ENCODE data around the gene GRIK3.

The GRIK3 gene

DNA sequence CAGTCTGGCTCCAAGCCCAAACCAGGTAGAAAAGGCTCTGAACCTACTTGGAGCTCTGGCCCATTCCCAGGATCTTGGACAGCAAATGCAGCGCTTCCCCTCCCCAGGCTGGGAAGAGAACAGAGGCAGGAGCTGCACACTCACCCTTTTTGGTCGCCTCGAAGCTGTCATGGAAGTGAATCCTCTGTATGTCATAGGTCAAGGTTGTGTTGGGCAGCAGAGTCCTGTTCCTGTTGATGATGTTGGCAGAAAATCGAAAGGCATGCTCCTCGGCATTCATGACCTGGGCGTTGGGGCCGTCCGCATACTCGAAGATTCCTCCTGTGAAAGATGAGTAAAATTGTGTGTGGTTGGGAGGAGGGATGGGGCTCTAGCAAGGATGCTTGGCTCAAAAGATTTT, 143.5 kb downstream of the GRIK3 start:
- in situ Hi-C loops (cut with HindIII; ENCODE audit: low sequenced_read_pairs), result no loop called here
- no peak for DNase-seq (ENCODE audit: low read depth, low spot score)
- H3K4me3 ChIP-seq (ENCODE audit: low read depth, low read length), result no peak overlapping the region
- TF ChIP-seq, protein P1, sequence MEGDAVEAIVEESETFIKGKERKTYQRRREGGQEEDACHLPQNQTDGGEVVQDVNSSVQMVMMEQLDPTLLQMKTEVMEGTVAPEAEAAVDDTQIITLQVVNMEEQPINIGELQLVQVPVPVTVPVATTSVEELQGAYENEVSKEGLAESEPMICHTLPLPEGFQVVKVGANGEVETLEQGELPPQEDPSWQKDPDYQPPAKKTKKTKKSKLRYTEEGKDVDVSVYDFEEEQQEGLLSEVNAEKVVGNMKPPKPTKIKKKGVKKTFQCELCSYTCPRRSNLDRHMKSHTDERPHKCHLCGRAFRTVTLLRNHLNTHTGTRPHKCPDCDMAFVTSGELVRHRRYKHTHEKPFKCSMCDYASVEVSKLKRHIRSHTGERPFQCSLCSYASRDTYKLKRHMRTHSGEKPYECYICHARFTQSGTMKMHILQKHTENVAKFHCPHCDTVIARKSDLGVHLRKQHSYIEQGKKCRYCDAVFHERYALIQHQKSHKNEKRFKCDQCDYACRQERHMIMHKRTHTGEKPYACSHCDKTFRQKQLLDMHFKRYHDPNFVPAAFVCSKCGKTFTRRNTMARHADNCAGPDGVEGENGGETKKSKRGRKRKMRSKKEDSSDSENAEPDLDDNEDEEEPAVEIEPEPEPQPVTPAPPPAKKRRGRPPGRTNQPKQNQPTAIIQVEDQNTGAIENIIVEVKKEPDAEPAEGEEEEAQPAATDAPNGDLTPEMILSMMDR (IDR thresholded peaks at IDR 0.05; ENCODE audit: low read depth, low read length), result no peak

- TF ChIP-seq, protein P1 (IDR thresholded peaks at IDR 0.05; ENCODE audit: low read depth, low read length), result no peak
- H3K4me3 ChIP-seq (ENCODE audit: low read depth, low read length), result no peak overlapping the region
- no peak for DNase-seq (ENCODE audit: low read depth, low spot score)
- in situ Hi-C loops (cut with HindIII; ENCODE audit: low sequenced_read_pairs), result no loop called here
These were observed 144.7 kb downstream of the GRIK3 start for GRCh38 chr1:36889478-36890226.

GRCh38 chr1:36888811-36889477, 145.4 kb downstream of the GRIK3 start:
- no peak overlapping the region for H3K4me3 ChIP-seq (ENCODE audit: low read depth, low read length)
- TF ChIP-seq, protein P1 (IDR thresholded peaks at IDR 0.05; ENCODE audit: low read depth, low read length), result no peak
- in situ Hi-C loops (cut with HindIII; ENCODE audit: low sequenced_read_pairs), result no loop called here
- DNase-seq (ENCODE audit: low read depth, low spot score), result no peak

DNA sequence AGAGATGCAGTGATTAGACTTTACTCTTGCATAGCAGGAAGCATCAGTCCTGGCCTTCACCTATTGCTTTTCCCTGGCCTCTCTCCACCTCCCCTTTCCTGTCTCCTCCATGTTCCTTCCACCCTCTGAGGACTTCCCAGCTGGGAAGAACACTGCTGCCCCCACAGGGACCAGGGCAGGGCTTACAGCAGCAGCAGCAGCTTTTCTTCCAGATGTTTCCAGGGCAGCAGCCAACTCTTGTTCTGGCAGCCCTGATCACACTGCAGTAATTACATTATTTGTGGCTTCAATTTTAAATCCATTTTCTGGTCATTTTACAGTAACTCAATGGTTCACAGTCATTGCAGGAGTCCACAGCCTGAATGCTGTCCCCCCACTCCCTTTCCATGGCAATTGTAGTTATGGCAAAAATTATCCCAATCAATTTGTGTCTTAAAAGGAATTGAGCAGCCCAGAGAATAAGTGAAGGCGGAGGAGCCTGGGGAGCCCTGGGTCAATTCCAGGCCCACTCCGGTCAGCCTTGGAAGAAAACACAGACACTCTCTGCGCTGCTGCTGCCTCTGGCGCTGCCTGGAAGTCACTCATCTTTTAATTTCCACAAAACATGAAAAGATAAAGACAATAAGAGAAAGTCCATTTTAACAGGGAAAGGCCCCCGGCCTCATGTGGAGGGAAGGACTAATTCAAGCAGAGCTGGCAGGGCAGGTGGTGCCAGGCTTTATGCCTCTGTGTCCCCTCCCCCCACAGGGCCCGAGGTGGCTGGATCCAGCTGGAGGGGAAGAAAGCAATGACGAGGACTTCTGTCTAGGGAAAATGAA, 148.6 kb downstream of the GRIK3 start:
- no peak for DNase-seq (ENCODE audit: low read depth, low spot score)
- in situ Hi-C loops (cut with HindIII; ENCODE audit: low sequenced_read_pairs), result no loop called here
- TF ChIP-seq, protein P1 (IDR thresholded peaks at IDR 0.05; ENCODE audit: low read depth, low read length), result no peak
- H3K4me3 ChIP-seq (ENCODE audit: low read depth, low read length), result no peak overlapping the region

GRCh38 chr1:36884801-36885200, 149.5 kb downstream of the GRIK3 start:
- no peak overlapping the region for H3K4me3 ChIP-seq (ENCODE audit: low read depth, low read length)
- TF ChIP-seq, protein P1 (IDR thresholded peaks at IDR 0.05; ENCODE audit: low read depth, low read length), result no peak
- DNase-seq (ENCODE audit: low read depth, low spot score), result no peak
- in situ Hi-C loops (cut with HindIII; ENCODE audit: low sequenced_read_pairs), result no loop called here

- in situ Hi-C loops (cut with HindIII; ENCODE audit: low sequenced_read_pairs), result no loop called here
- TF ChIP-seq, protein P1 (IDR thresholded peaks at IDR 0.05; ENCODE audit: low read depth, low read length), result no peak
- no peak overlapping the region for H3K4me3 ChIP-seq (ENCODE audit: low read depth, low read length)
- DNase-seq (ENCODE audit: low read depth, low spot score), result no peak
These were observed 150.2 kb downstream of the GRIK3 start for GRCh38 chr1:36884029-36884701.
